Smooth muscle cell (in vitro differentiated cells): ENCODE measurements around the gene TSPAN4. TPM values are rescaled to one million over a fixed set of nuclear protein-coding genes. Genes with fewer than 3 reads are reported as not detected.

Experiments used
- DNase-seq: peaks from one replicate; lab custom pipeline; 2025; ENCODE audit not compliant: unreplicated experiment; lab: John Stamatoyannopoulos, UW
- H2AFZ ChIP-seq: fragments of 200-600 bp; sonication (generic); 2 replicates; pipeline ENCODE4 v1.6.0; 2016; ENCODE audit warnings: antibody characterized with exemption, low read depth, mild to moderate bottlenecking
- H3F3A ChIP-seq: fragments of 200-600 bp; sonication (generic); 2 replicates; pipeline ENCODE4 v1.6.0; 2017; ENCODE audit warnings: antibody characterized with exemption, low read depth
- H3K27ac ChIP-seq: fragments of 200-600 bp; sonication (generic); 2 replicates; pipeline ENCODE4 v1.5.1; 2016; ENCODE audit warnings: low read depth, mild to moderate bottlenecking
- H3K27me3 ChIP-seq: fragments of 200-600 bp; sonication (generic); 2 replicates; pipeline ENCODE4 v1.6.1; 2016; ENCODE audit warnings: low read depth, mild to moderate bottlenecking
- H3K36me3 ChIP-seq: fragments of 200-600 bp; sonication (generic); 2 replicates; pipeline ENCODE4 v1.5.1; 2016; ENCODE audit warnings: low read depth
- H3K4me1 ChIP-seq: fragments of 200-600 bp; sonication (generic); 2 replicates; pipeline ENCODE4 v1.5.1; 2016; ENCODE audit warnings: low read depth
- H3K4me2 ChIP-seq: fragments of 200-600 bp; sonication (generic); 2 replicates; pipeline ENCODE4 v1.6.0; 2016; ENCODE audit warnings: mild to moderate bottlenecking
- H3K4me3 ChIP-seq: fragments of 200-600 bp; sonication (generic); 2 replicates; pipeline ENCODE4 v1.5.1; 2016; ENCODE audit warnings: mild to moderate bottlenecking
- H3K79me2 ChIP-seq: fragments of 200-600 bp; sonication (generic); 2 replicates; pipeline ENCODE4 v1.6.0; 2016; ENCODE audit warnings: low read depth, mild to moderate bottlenecking
- H3K9ac ChIP-seq: fragments of 200-600 bp; sonication (generic); 2 replicates; pipeline ENCODE4 v1.6.0; 2016; ENCODE audit warnings: low read depth
- H3K9me3 ChIP-seq: fragments of 200-600 bp; sonication (generic); replicated peaks from 2 replicates; pipeline ENCODE4 v1.5.1; 2016; ENCODE audit warnings: low read depth
- H4K20me1 ChIP-seq: fragments of 200-600 bp; sonication (generic); 2 replicates; pipeline ENCODE4 v1.6.0; 2016; ENCODE audit warnings: low read depth
- CTCF ChIP-seq: fragments of 200-600 bp; sonication (generic); IDR thresholded peaks from 2 replicates; pipeline ENCODE4 v1.5.1; 2017; ENCODE audit warnings: borderline replicate concordance, mild to moderate bottlenecking, antibody characterized with exemption; ENCODE audit not compliant: insufficient read depth, poor library complexity, severe bottlenecking
- WGBS: methylation state at CpG from one replicate; pipeline ENCODE4 v1.1.7; 2016; ENCODE audit warnings: low lambda C conversion rate; 5-methylcytosine and 5-hydroxymethylcytosine counted together
- polyA plus RNA-seq: library from polyadenylated mRNA; unstranded; fragments of >200 nt; fragmentation: Nextera tagmentation; extraction: Ambion mirVana; gene quantifications from 2 replicates; pipeline ENCODE4 v1.2.1, GENCODE V29; 2016
- total RNA-seq: library from RNA; depleted of rRNA; stranded (reverse); fragments of >200 nt; gene quantifications from 2 replicates; pipeline ENCODE4 v1.2.3, GENCODE V29; 2014

TSPAN4 gene
- total and polyA plus RNA-seq, 2 experiments from 2014 or later = 68.2 to 179 TPM

- Histone ChIP-seq H3K27ac (no peak overlapping the region), H3K4me1 (peaks cover 43% of the 10 kb centered on the region), H3K27me3 (peaks cover 65% of the 10 kb centered on the region), H3F3A (peaks cover 6% of the 10 kb centered on the region), H3K79me2 (peaks cover 12% of the 10 kb centered on the region), H4K20me1 (peaks cover 42% of the 10 kb centered on the region), H3K4me2 (peak overlapping the region; percentile 85), H3K9me3 (no peaks in the 10 kb centered on the region), H2AFZ (no peak overlapping the region), H3K4me3 (peak overlapping the region; percentile 43), H3K36me3 (no peaks in the 10 kb centered on the region), H3K9ac (no peak overlapping the region)
- 12% methylated on average over 39 of the region's 40 CpGs for WGBS
- TF ChIP-seq CTCF = no peak
- no peak for DNase-seq
These were observed 13.3 kb upstream of the TSPAN4 start for GRCh38 chr11:829176-829846.

DNA sequence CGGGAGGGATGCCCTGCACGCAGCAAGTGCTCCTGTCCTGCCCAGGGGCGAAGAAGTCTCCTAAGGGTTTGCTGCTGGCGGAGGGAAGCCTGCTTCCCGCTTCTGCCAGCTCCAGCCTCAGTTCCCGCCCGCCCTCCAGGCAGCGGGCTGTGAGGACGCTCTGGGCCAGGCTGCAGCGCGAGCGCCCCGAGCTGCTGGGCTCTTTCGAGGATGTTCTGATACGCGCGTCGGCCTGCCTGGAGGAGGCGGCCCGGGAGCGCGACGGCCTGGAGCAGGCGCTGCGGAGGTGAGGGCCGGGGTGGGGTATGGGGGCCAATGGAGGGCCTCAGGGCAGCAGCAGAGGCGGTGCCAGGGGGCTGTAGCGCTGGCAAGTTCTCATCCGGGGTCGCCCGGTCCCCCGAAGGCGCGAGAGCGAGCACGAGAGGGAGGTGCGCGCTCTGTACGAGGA lies 12.8 kb upstream of the TSPAN4 start:
- H3K4me1 ChIP-seq = peaks cover 44% of the 10 kb centered on the region
- H3K79me2 ChIP-seq = peaks cover 17% of the 10 kb centered on the region

DNA sequence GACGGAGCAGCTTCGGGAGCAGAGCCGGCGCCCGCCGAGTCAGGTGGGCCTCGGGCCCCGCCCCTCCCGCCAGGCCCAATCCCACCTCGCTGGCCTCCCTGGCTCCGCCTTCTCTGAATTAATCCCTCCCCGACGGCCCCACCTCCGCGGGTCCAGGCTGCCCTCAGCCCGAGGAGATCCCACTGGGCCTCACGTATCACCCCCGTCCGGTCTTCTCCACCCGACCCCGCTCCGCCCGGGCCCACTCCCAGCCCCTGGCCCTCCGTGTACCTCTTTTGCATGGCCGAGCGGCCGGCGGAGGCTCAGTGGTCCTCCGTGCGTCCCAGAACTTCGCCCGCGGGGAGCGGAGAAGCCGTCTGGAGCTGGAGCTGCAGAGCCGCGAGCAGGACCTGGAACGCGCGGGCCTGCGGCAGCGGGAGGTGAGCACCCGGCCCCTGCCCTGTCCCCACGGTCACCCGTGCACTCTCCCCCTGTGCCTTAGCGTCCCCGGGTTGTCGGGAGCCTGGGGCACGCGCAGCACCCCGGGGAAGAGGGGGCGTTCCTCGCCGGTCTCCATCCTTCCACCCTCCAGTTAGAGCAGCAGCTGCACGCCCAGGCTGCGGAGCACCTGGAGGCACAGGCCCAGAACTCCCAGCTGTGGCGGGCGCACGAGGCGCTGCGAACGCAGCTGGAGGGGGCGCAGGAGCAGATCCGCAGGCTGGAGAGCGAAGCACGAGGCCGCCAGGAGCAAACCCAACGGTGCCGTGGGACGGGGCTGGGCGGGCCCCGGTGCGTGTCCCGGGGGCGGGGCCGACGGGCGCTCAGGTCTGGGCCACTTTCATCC lies 12.1 kb upstream of the TSPAN4 start:
- Histone ChIP-seq H4K20me1 (peaks cover 50% of the 10 kb centered on the region), H2AFZ (no peak overlapping the region), H3K9ac (no peak overlapping the region), H3F3A (peaks cover 10% of the 10 kb centered on the region), H3K36me3 (no peaks in the 10 kb centered on the region), H3K27ac (no peak overlapping the region), H3K4me3 (peak overlapping the region; percentile 43), H3K4me1 (peaks cover 44% of the 10 kb centered on the region), H3K79me2 (peaks cover 17% of the 10 kb centered on the region), H3K27me3 (peaks cover 59% of the 10 kb centered on the region), H3K9me3 (no peaks in the 10 kb centered on the region), H3K4me2 (peak overlapping the region; percentile 85)
- DNase-seq = no peak
- no peak for TF ChIP-seq CTCF
- 3% methylated on average over 58 of the region's 78 CpGs for WGBS

More for the DNA sequence above, 12.8 kb upstream of the TSPAN4 start:
- Histone ChIP-seq H3K27me3 (peaks cover 65% of the 10 kb centered on the region), H3F3A (peaks cover 10% of the 10 kb centered on the region), H3K4me3 (peak overlapping the region; percentile 43), H3K27ac (no peak overlapping the region), H3K4me2 (peak overlapping the region; percentile 85), H2AFZ (no peak overlapping the region), H3K36me3 (no peaks in the 10 kb centered on the region), H3K9ac (no peak overlapping the region), H4K20me1 (peaks cover 47% of the 10 kb centered on the region), H3K9me3 (no peaks in the 10 kb centered on the region)
- no peak for TF ChIP-seq CTCF
- no peak for DNase-seq
- 3% methylated on average over 39 of the region's 39 CpGs for WGBS
